Measurements from ENCODE around the gene TTK.
"Not testable (repeated sequence)": the region's sequence is repeated elsewhere in the genome, so short reads cannot be mapped to it uniquely, and the experiment has no call there.

The TTK gene

DNA sequence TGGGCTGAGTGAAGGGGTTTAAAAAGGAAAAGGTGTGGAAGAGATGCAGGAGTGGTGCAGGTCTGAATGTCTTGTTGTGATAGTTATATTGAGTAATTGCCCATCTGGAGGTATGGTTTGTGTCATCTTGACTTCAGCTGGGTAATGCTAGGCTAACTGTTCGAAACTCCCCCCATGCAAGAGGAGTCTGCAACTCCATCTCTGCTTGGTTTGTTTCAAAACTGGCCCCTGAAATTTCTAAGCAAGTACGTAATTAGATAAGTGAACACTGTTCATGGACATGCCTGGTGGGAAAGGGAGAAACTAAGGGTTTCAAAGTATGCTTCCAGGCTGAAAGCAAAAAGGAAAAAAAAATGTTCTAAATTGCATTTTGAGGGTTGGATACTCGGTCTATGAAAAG lies 17.1 kb downstream of the TTK start:
- ATAC-seq (no peak), DNase-seq (no peak)

GRCh38 chr6:80022803-80023202 lies 18.4 kb downstream of the TTK start:
- ATAC-seq: no peak

GRCh38 chr6:80028589-80028988 lies 24.1 kb downstream of the TTK start:
- ATAC-seq (no peak), DNase-seq (no peak)

More at GRCh38 chr6:80022803-80023202, 18.4 kb downstream of the TTK start:
- DNase-seq: no peak

DNA sequence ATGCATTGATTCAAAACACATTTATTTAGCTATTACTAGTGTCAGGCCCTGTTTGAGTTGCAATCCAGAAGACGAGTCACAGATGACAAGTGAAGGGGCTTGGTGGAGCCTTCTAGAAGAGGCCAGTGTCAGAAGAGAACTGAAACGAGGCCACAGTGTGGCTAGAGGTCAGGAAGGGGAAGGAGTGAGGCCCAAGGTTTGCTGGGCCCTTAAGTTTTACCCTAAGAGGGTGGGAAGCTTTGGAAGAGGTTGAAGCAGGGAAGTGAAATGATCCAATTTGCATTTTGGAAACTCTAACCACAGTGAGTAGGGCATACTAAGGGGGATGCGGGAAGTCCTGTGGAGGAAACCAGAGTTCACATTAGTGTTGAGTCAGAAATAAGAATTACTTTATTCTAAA lies 25.0 kb downstream of the TTK start:
- ATAC-seq: no peak
- no peak for DNase-seq

DNA sequence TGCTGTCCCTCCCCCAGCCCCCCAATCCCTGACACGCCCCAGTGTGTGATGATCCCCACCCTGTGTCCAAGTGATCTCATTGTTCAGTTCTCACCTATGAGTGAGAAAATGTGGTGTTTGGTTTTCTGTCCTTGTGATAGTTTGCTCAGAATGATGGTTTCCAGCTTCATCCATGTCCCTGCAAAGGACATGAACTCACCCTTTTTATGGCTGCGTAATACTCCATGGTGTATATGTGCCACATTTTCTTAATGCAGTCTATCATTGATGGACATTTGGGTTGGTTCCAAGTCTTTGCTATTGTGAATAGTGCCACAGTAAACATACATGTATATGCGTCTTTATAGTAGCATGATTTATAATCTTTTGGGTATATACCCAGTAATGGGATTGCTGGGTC lies 43.8 kb downstream of the TTK start:
- not testable (repeated sequence) for DNase-seq, ATAC-seq

- DNase-seq (no peak), ATAC-seq (no peak)
These were observed 56.3 kb downstream of the TTK start for GRCh38 chr6:80060774-80061173.

DNA sequence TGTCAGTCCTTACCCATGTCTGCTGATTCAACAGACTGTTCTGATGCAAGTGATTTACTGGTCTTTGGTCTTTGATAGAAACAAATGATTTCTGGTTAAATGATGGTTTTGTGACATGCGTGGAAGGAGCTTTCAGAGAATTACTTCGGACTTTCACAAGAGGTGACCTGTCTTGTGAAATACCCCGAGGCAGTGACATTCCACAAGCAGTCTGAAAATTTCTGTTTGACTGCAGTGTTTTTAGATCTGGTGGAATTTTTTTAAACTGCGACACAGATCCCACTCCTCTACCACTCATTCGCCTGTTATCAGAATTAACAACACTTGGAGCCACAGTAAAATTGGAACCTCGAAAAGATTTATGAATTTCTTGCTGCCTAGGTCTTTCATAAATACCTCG lies 63.7 kb downstream of the TTK start:
- ATAC-seq, DNase-seq: not testable (repeated sequence)

GRCh38 chr6:80070431-80070830 lies 66.0 kb downstream of the TTK start:
- not testable (repeated sequence) for ATAC-seq, DNase-seq

DNA sequence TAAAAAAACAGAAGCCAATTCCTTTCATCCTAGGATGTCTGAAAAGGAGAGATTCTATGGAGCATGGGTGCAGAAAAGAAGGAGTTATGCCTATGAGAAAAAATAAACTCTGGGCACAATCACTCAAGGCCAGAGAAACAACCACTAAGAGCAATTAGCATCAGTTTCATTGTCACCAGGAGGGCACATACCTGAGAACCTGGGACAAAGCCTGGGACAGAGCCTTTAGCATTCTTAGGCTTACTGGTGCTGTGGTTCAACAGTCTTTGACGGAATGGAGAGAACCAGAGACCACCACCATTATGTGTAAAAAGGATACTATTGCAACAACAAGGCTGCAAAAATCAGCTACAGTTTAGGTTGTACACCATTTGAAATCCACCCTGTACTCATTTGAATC lies 72.6 kb downstream of the TTK start:
- DNase-seq (no peak), ATAC-seq (no peak)

DNA sequence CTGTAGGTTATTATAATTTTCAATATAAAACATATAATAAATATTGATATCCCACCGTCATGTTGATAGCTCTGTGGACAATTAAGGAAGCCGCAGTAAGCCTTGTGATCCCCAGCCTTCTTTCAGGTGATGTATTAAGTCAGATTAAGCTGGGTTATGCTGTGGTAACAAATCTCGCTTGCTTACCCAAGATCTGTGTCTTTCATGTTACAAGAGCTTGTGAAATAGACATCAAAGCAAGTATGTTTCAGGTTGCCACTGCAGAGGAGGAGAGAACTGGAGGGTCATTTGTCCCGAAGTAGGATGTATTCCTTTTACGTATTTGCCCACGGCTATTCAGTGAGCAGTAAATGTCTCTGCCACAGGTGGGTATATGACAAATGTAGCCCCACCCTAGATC lies 84.2 kb downstream of the TTK start:
- ATAC-seq: no peak
- DNase-seq: no peak

DNA sequence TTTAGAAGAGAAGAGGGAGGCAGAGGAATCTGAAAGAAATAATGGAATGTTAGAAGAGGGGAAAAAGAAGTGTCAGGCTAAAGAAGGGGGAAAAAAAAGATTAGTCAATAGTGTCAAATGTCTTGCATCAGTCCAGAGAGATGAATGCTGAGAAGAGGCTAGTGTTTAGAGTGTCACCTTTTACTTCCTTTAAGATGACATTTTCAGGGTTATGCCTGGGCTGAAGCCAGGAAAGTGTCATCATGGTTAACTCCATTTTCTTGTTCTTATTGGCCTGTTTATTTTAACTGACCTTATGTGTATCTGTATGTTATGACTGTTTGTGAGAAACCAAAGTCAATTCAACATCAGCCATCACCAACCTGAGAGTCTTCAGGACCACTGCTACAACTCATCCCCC lies 87.1 kb downstream of the TTK start:
- ATAC-seq: no peak
- DNase-seq: no peak
